GM18519 (cell line): ENCODE data around the gene RETREG1.
A peak's percentile ranks its signal among the peaks of the same experiment; 100 is the strongest.
"Not testable (repeated sequence)": the region's sequence is repeated elsewhere in the genome, so short reads cannot be mapped to it uniquely, and the experiment has no call there.

Experiments used
- ATAC-seq: cut with Tn5 transposase; IDR thresholded peaks from one replicate; pipeline ENCODE4 v1.9.1; 2021; ENCODE audit warnings: mild to moderate bottlenecking, moderate library complexity; ENCODE audit not compliant: unreplicated experiment, low FRiP score

The RETREG1 gene

DNA sequence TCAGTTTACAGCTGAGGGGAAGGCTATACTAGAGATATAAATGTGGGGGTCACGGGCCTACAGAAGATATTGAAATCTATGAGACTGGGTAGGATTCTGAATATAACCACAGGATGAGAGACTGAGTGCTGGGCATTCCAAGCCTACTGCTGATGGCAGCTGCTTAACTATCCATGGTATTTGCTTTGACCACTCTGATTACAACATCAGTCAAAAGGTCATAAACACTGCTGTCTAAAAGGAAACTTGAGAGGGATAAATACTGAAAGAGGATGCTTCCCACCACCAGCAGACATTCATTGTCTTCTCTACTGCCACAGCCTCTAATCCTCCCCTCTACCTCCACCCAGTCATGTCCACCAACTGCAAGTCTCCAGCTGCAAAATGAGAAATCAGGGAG, 155.0 kb downstream of the RETREG1 start:
- no peak for ATAC-seq

- ATAC-seq: no peak
These were observed 155.8 kb downstream of the RETREG1 start for GRCh38 chr5:16461026-16461425.

DNA sequence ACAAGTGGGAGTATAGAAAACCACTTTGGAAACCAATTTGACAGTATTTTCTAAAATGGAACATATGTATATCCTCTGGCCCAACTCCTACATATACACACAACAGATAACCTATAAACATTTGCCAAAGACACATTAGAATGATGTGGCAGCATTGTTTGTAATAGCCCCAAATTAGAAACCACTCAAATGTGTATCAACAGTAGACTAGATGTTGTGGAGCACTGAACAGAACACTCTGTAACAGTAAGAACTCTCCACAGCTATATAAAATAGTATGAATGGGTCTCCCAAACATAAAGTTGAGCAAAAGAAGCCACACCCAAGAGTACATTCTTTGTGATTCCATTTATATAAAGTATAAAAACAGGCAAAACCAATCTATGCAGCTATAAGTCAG, 157.3 kb downstream of the RETREG1 start:
- no peak for ATAC-seq

DNA sequence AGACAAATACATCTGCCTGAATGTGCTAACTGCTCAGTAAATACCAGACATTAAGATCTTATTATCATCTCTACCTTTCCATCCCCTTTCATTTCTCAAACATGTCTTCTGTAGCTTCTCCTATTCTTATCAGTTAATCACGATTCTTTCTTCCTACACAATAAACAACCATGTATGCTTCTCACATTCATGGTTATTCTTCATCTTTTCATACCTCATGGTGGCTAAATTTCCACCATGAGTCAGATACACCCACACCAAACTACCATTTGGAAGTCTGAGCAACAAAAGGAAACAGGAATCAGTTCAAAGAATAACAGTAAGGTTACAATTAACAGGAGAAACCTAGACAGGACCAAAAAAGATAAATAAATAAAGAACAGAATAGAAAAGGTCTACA, 158.9 kb downstream of the RETREG1 start:
- no peak for ATAC-seq

DNA sequence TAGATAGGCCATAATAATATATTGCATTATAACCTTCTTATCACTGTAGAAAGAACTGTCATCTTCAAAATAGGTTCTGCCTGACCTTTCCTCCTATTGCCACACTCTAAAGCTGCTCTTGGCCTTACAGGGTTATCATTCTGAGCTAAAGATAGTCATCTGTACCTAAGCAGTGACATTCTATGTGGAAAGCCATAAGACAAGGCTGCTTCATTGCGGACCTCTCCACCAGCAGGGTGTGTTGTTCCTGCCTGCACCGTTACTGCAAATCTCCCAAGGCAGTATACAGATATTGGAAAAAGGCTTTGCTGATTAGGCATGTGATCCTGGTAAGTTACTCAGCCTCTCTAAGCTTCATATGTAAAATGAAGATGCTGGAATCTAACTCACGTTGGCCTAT, 159.3 kb downstream of the RETREG1 start:
- ATAC-seq: no peak

DNA sequence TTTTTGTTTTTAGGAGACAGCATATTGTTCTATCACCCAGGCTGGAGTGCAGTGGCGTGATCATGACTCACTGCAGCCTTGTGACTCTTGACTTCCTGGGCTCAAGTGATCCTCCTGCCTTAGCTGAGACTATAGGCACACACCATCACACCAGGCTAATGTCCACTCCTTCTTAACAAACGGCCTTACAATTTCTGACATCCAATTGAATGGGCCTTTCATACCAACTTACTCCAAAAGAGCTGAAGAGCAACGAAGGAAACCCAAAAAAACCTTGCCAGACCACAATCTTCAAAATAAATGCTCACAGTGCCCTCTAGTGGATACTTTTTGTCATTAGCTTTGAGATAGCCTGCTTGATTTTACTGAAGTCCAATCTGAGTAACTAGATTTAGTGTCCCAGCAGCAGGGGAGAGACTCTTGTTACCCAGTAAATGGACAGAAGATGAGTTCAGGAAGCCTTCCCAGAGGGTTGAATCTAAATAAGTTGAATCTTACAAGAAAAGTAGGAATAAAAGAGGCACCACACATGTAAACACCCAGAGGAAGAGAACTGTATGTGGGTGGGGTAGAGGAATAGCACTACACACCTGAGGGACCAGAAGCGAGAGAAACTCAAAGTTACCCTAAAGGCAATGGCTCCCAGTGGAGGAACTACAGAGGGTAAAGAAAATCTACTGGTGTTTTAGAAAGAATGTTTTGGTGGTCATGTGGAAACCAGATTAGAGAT, 160.5 kb downstream of the RETREG1 start:
- ATAC-seq: peak; percentile 73

DNA sequence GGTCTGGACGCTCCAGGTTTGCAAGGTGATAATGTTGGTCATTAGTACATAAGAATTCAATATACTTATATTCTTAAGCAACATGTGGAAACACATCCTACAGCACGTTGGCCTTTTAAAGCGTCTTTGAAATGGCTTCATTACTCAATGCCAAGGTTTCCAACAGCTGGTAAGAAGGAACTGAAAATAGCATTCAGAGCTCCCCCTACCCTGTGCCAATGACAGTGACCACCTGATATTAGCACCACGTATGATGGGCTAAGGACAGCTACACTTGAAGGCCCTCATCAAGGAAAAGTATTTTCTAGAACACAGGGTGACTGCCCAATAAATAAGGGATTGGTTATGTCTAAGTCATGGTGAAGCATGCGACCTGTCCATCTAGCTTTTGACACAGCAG, 161.1 kb downstream of the RETREG1 start:
- ATAC-seq: no peak

- no peak for ATAC-seq
These were observed 162.1 kb downstream of the RETREG1 start for GRCh38 chr5:16454686-16455085.

- ATAC-seq: no peak
These were observed 163.2 kb downstream of the RETREG1 start for GRCh38 chr5:16453609-16454008.

GRCh38 chr5:16450163-16450562, 166.6 kb downstream of the RETREG1 start:
- peak; percentile 49 for ATAC-seq

GRCh38 chr5:16446993-16447392, 169.8 kb downstream of the RETREG1 start:
- no peak for ATAC-seq

GRCh38 chr5:16437977-16438376, 178.8 kb downstream of the RETREG1 start:
- ATAC-seq: no peak

DNA sequence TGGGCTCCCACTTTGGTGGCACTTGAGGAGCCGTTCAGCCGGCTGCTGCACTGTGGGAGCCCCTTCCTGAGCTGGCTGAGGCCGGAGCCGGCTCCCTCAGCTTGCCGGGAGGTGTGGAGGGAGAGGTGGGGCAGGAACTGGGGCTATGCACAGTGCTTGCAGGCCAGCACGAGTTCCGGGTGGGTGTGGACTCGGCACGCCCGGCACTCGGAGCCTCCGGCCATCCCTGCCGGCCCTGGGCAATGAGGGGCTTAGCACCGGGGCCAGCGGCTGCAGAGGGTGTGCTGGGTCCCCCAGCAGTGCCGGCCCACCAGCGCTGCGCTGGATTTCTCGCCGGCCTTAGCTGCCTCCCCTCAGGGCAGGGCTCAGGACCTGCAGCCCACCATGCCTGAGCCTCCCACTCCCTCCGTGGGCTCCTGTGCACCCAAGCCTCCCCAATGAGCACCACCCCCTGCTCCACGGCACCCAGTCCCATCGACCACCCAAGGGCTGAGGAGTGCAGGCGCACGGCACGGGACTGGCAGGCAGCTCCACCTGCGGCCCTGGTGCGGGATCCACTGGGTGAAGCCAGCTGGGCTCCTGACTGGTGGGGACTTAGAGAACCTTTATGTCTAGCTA, 180.6 kb downstream of the RETREG1 start:
- not testable (repeated sequence) for ATAC-seq

GRCh38 chr5:16431490-16431889, 185.3 kb downstream of the RETREG1 start:
- no peak for ATAC-seq

DNA sequence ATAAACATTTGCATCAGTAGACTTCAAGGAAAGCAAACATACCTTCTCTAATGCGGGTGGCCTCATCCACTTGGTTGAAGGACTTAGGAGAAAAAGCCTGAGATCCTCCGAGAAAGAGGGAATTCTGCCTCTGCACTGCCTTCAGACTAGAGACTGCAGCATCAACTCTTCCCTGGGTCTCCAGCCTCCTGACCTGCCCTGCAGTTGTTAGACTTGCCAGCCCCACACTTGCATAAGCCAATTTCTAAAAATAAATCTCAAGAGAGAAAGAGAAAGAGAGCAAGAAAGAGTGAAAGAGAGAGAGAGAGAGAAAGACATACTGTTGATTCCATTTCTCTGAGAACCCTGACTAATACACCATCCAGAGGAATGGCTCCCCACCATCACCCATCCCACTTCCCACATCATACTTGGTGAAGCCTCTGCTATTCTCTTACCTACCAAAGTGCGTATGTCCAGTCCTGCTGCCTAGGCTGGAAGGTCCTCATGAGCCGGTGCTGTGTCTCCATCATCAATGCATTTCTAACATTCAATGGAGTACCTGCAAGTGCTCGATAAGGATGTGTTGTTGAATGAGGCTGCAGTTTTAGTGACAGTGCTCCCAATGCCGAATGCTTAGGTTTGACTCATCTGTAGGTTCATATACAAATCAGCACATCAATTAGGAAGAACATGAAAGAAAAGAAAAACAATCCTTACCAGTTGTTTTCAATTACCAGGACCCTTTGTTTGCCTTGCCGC, 186.3 kb downstream of the RETREG1 start:
- no peak for ATAC-seq

- ATAC-seq: no peak
These were observed 188.4 kb downstream of the RETREG1 start for GRCh38 chr5:16428359-16428758.

DNA sequence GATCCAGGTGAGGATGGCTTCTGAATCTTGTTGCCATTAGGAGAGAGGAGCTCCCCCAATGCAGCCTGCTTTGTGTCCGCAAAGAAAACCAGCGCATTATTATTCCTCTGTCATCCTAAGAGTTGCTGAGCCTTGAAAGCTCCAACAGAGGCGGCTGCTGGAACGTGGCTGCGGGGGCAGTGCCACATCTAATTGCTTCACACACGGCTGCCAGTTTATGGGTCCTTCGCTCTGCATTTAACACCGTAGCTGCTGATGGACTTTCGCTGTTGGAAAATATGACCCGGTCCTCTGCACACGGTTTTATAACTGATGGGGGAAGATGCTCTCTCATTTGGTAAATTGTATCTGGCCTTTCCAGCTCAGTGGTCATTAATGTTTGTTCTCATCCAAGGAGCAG, 189.2 kb downstream of the RETREG1 start:
- no peak for ATAC-seq
